GM18907 (cell line): Measurements from ENCODE around the gene SMC4.

ENCODE experiments used
- ATAC-seq: cut with Tn5 transposase; IDR thresholded peaks from one replicate; pipeline ENCODE4 v1.9.1; 2021; ENCODE audit warnings: mild to moderate bottlenecking, moderate library complexity; ENCODE audit not compliant: unreplicated experiment

The SMC4 gene

GRCh38 chr3:160473978-160474377 lies 74.5 kb downstream of the SMC4 start:
- no peak for ATAC-seq

DNA sequence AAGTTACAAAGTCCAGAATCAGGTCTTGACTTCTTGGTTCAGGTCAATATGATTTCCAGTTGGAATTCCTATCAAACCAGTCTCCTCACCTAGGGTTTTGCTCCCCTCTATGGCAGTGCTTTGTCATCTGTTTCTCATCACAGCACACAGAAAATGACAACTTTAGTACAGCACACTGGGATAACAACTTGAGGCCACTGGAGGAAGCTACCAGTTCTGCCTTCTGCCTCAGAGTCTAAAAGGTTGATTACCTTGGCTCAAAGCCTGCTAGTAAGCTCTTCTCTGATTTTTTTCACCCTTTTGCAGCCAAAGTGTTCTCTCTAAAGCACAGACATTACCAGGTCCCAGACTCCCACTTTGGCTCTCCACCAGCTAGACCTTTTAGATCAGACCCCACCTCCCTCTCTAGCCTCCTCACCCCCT lies 75.0 kb downstream of the SMC4 start:
- ATAC-seq: no peak

DNA sequence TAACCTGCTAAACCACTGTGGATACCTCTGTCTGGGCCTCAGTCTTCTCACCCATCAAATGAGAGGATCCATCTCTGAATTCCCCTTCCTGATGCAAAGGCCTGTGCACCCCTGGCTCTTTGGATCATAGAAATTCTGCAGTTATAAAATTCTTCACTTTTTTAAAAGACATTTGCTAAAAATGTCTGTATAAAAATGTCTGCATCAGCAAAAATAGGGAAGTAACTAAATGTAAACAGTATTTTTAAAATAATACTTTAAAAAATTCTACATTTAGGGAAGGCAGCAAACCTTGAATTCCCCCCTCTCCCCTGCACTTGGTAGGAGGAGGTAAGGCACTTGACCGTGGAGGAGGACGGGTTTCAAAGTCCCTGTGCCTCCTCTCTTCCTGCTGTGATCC lies 75.7 kb downstream of the SMC4 start:
- no peak for ATAC-seq

- no peak for ATAC-seq
Observed at GRCh38 chr3:160475884-160476283, 76.4 kb downstream of the SMC4 start.

DNA sequence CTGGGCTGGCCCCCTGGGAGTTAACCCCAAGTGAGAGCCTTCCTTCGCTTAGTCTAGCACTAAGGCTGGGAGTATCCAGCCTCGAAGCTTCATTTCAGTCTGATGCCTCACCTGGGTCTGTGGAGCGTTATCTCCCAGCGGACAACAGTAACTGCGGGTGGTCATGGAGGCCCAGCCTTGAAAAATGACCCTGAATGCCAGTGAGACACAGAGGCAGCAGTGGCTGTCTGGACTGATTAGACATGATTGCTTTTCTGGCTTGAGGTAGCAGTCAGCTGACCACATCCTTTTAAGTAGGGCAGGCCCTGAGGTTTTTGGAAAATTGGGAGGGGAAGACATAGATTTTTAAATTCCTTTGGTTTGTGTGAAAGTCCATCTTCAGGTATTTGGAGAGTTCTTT lies 78.3 kb downstream of the SMC4 start:
- no peak for ATAC-seq

GRCh38 chr3:160478338-160478737 lies 78.9 kb downstream of the SMC4 start:
- ATAC-seq: no peak

GRCh38 chr3:160479376-160479775 lies 79.9 kb downstream of the SMC4 start:
- ATAC-seq: no peak

- ATAC-seq: no peak
Observed at GRCh38 chr3:160480931-160481330, 81.5 kb downstream of the SMC4 start.

GRCh38 chr3:160481856-160482255 lies 82.4 kb downstream of the SMC4 start:
- ATAC-seq: no peak

DNA sequence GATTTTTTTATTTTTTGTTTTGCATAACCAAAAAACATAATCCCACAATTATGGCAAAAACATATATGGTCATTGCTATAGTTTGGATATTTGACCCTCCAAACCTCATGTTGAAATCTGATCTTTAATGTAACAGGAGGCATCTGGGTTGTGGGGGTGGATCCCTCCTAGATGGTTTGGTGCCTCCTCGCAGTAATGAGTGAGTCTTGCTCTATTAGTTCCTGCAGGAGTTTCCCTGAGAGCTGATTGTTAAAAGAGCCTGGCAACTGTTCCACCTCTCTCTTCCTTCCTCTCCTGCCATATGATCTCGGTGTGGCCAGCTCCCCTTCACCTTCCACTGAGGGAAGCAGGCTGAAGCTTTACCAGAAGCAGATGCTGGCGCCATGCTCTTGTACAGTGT lies 83.3 kb downstream of the SMC4 start:
- ATAC-seq: no peak
